Right renal cortex interstitium (tissue), 3 donors: Measurements from ENCODE around the gene SHISA9. TPM values are rescaled to one million over a fixed set of nuclear protein-coding genes. Genes with fewer than 3 reads are reported as not detected.
"Not testable (repeated sequence)": the region's sequence is repeated elsewhere in the genome, so short reads cannot be mapped to it uniquely, and the experiment has no call there.

Source experiments
- DNase-seq, 3 donors: peaks; one replicate each; pipeline ENCODE4 v3.0.0-alpha.2; 2013; ENCODE audit warnings: low read depth in 3 of 3, low spot score in 2 of 3
- polyA plus RNA-seq, 3 donors: library from polyadenylated mRNA; unstranded; fragments of 120-200 nt; gene quantifications; one replicate each; pipeline ENCODE4 v1.2.1, GENCODE V29; 2013; ENCODE audit not compliant: insufficient read length in 3 of 3

SHISA9 gene
- polyA plus RNA-seq: 1 to 10 TPM; 3.5 to 5.4 (median 4.6) TPM

DNA sequence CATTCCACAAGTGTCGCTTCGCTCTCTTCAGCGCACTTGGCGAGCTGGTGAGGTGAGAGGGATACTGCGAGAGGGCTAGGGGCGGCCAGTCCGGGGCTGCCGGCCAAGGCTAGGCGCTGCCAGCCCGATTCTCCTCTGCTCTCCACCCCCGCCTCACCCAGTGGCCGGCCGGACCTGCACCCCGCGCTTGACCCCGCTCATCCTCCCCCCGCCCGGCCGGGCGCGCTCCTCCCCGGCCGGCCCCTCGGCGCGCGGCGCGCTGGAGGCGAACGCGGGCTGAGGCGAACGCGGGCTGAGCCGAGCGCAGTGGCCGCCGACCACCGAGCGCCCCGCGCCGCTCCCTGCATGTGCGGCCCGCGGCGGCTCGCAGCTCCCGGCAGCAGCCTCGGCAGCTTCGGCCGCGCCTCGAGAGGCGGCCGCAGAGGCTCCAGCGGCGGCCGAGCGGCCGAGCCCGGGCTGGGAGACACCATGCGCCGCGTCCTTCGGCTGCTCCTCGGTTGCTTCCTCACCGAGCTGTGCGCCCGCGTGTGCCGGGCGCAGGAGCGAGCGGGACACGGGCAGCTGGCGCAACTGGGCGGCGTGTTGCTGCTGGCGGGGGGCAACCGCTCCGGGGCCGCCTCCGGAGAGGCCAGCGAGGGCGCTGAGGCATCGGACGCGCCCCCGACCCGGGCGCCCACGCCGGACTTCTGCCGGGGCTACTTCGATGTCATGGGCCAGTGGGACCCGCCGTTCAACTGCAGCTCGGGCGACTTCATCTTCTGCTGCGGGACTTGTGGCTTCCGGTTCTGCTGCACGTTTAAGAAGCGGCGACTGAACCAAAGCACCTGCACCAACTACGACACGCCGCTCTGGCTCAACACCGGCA lies at the start of gene SHISA9:
TSS of gene SHISA9 (plus strand) at position 2 of the 865 bp plus-strand sequence.
- DNase-seq: no peak

DNA sequence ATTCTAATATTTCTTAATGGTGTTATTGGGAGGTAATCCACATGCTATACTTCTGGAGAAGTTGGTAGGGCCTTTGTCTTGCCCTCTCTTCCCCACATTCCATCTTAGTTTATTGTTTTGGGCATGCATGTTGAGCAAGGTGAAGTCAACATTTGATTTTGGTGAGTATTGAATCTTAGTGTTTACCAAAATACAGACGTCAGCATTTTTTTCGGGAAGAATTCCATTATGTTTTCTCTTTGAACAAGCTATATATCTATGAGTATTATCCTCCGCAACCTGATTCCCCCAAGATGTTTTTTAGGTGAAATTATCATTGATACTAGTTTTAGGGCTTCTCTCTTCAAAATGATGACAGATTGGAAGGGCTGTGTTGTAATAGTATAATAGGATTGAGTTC lies 47.4 kb upstream of the SHISA9 start:
- DNase-seq: no peak

DNA sequence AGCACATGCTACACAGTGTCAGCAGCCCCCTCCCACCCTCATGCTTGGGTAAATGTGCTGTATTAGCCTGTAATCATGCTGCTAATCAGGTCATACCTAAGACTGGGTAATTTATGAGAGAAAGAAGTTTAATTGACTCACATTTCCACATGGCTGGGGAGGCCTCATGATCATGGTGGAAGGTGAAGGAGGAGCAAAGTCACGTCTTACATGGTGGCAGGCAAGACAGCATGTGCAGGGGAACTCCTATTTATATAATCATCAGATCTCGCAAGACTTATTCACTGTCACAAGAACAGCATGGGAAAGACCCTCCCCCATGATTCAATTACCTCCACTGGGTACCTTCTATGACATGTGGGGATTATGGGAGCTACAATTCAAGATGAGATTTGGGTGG lies 44.0 kb upstream of the SHISA9 start:
- DNase-seq: not testable (repeated sequence)

DNA sequence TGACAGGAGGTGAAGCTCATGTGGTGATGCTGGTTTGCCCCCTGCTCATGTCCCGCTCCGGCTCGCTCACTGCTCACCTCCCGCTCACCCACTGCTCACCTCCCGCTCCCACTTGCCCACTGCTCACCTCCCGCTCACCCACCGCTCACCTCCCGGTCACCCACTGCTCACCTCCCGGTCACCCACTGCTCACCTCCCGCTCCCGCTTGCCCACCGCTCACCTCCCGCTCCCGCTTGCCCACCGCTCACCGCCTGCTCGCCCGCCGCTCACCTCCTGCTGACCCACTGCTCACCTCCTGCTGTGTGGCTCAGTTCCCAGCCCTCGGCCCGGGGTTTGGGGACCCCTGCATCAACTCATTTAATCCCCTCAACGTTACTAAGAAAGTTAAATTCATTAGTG lies 39.1 kb upstream of the SHISA9 start:
- no peak for DNase-seq

DNA sequence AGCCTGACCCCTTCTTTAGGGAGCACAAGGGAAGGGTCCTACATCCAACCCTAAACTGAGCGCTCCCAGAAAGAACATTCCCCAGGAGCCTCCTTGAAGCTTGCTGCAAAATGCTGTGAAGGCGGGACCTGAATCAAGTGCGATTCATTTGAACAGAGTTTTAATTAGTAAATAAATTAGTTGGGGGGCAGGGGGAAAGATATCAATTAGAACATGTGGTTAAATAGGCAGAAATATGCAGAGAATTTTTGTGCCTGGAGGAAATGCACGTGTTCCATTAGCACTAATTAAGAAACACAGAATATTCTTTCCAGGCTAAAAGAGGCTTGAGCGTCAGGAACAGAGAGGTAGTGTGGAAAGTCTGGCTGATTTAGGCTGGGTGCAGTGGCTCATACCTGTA lies 38.5 kb upstream of the SHISA9 start:
- DNase-seq: no peak

DNA sequence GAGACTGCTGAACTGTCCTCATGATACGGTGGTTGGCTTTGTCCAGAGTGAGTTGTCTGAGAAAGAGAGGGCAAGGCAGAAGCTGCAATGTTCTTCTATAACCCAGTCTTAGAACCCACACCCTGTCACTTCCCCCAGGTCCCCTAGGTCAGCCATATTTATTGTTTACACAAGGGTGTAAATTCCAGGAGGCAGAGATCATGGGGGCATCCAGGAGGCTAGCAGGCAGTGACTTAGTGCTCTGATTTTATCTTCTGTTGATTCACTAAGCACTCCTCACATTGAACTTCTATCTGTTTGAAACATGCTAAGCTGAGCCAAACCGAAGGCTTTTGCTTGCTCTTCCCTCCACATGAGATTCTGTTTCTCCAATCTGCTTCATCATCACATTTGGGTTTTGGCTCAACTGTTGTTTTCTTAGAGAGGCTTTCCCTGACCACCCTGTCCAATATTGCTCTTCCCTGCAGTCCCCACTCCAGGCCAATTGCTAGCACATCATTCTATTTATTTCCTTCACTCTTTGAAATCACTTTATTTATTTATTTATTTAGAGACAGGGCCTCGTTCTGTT lies 34.3 kb upstream of the SHISA9 start:
- no peak for DNase-seq

DNA sequence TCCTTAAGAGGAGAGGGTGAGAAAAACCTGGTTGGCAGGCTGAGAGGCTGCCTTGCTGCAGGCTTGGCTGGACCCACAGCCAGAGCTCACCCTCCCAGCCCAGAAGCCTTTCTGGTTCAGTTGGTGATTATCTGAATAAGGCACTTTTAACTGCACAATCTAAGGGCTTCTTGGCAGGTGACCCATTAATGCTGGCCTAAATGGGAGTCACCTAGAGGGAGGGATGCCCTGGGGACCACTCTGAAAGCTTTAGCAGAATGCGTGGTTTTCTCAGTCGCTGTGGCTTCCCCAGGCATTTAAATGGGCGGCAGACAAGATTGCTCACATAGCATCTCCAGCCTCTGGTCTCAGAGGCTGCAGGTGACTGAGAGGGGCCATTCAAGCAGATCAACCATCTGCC lies 33.2 kb upstream of the SHISA9 start:
- no peak for DNase-seq

DNA sequence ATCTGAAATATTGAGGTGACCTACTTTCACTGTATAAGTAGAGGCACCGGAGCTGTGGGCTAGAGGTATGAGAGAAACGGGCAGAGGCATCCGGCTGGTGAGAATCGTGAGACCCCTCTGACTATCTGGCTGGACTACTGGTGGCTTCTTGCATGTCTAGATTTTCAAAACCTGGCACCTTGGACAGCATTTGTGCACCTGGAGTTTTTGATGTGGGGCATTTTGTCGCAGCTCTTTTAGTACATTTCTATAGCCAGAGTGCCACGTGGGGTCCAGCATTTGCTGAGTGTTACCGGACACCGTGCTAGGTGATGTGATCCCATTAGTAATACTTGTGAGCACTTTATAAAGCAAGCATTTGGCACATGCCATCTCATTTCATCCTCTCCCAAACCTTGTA lies 32.6 kb upstream of the SHISA9 start:
- no peak for DNase-seq

DNA sequence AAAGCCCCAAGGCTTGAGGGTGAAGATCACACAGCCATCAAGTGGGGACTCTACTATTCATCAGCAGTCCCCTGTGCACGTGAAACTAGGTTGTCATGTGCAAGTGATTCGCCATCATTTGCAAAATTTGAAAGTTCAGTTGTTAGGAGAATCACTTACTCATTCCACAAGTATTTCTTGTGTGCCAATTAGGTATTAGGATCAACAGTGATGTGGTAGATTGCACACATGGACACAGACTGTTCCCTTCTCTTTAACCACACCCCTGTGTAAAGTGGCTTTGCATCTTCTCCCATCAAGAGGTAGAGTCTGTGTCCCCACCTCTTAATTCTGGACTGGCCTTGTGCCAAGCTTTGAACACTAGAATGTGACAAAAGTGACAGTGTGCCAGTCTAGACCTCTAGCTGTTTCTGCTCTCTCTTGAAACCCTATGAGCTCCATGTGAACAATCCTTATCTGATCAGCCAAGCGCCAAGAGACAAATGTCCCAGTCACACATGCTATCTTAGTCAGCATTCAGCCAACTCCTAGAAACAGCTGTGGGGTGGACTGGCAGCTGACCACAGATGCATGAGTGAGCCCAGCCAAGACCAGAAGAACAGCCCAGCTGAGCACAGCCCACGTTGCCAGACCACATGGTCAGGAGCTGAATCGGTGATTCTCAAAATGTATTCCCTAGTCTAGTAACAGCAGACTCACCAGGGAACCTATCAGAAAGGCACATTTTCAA lies 31.5 kb upstream of the SHISA9 start:
- DNase-seq: no peak

DNA sequence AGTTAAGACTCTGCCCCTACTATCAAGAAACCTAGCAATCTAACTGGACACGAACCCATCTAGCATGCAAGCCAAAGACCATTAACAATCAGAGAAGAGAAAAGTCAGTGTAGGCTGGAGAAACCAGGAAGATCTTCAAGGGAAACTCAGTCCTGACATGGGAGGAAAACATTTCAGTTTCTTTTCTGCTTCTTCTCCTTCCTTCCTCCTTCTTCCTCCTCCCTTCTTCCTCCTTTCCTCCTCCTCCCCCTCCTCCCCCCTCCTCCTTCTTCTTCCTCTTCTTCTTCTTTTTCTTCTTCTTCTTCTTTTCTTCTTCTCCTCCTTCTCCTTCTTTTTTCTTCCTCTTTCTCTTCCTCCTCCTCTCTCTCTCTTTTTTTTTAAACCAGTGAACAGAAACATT lies 29.6 kb upstream of the SHISA9 start:
- DNase-seq: no peak

DNA sequence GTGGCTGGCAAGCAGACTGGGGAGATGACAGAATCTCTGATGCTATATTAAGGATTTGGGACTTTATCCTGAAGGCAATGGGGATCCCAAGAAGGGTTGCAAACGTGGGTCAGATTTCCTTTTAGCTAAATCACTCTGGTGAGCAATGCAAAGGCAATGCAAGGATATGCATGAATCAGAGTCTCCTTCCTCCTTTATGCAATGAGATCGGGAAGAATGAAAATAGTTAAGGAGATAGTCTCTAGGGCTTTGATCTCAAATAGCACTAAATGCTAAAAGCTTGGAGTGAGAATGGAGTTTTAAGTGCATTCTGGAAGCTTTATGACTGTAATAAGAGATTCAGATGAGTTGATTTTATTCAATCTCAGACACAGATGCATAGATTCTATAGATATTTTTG lies 27.2 kb upstream of the SHISA9 start:
- no peak for DNase-seq

DNA sequence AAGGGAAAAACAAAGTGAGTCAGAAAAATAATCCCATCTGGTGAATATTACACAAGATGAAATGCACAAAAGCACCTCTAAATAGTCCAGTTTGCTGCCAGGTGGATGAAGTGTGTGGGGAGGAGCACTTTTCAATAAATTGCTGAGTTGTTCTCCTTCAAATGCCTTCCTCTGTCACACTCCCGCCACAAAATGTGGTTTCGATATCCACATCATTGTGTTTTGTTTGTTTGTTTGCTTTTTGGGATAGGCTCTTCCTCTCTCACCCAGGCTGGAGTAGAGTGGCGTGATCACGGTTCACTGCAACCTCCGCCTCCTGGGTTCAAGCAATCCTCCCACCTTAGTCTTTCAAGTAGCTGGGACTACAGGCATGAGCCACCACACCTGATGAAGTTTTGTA lies 24.6 kb upstream of the SHISA9 start:
- DNase-seq: no peak

DNA sequence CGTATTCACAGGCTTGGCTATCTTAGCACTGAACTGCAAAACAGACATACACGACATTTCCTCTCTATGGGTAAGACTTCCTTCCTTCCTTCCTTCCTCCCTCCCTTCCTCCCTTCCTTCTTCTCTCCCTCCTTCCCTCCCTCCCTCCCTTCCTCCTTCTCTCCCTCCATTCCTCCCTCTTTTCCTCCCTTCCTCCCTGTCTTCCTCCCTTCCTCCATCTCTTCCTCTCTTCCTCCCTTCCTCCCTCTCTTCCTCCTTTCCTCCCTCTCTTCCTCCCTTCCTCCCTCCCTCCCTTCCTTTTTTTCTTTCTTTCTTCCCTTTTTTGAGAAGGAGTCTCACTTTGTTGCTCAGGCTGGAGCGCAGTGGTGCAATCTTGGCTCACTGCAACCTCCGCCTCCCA lies 22.4 kb upstream of the SHISA9 start:
- DNase-seq: no peak

DNA sequence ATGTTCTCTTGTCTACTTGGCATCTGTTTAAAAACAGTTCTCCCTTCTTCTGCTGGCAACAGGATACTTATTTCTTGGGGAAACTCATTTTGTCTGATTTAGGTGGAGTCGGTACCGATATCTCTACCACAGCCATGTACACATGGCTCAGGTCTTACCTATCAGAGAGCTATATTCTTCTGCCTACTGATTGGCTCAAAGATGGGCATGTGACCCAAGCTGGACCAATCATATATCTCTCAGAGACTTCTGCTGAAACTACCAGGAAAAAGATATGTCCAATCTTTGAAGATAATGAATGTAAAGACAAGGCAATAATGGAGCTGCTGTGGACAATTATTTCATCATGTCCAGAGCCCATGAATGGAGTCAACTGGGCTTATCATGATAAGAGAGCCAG lies 21.6 kb upstream of the SHISA9 start:
- no peak for DNase-seq

DNA sequence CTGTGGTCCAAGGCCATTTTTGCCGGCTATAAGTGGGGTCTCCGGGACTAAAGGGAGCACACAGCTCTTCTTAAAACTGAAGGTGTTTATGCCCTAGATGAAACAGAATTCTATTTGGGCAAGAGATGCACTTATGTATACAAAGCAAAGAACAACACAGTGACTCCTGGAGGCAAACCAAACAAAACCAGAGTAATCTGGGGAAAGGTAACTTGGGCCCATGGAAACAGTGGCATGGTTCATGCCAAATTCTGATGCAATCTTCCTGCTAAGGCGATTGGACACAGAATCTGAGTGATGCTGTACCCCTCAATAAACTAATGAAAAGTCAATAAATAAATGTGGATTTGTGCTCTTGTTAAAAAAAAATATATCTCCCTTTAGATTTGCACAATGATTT lies 20.2 kb upstream of the SHISA9 start:
- no peak for DNase-seq

DNA sequence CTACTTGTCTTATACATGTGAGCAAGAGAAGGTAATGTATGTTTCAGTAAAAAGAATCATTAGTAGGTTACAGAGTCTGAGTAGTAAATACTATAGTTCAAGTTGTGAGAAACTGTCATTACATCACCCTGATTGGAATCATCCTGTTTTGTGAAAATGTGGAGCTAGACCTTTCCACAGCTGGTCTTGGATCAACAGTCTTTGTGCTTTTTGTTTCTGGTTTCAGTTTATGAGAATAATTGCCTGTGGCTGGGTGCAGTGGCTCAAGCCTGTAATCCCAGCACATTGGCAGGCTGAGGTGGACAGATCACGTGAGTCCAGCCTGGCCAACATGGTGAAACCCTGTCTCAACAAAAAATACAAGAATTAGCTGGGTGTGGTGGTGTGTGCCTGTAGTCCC lies 19.7 kb upstream of the SHISA9 start:
- no peak for DNase-seq

DNA sequence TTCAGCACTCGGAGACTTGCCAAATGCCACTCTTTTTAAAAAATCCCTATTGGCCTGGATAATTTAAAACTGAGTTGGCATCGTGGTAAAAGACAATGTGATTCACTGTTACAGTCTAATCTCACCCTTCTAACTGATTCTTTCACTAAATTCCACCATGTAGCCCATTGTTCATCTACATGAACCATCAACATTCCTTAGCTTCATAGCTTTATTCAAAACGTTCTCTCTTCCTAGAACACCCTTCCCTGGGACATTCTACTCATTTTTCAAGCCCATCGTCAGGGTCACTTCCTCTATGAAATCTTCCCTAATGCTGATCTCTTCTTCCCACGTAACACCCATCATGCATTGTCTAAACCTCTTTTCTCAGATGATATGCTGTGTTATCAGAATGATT lies 15.7 kb upstream of the SHISA9 start:
- no peak for DNase-seq

DNA sequence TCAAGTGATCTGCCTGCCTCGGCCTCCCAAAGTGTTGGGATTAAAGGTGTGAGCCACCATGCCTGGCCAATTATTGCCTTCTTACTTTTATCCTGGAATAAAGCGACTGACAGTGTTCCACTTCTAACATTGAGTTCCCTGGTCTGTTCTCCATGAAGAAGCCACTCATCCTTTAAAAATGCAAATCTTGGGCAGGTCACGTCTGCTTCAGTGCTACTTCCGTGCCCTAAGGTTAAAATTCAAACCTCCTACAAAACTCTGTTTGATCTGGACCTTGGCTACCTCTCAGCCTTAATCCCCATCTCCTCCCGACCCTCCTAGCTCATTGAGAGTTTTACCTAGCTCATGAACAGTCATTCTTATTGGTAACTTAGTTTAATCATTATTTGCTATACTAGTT lies 9.6 kb upstream of the SHISA9 start:
- DNase-seq: no peak

DNA sequence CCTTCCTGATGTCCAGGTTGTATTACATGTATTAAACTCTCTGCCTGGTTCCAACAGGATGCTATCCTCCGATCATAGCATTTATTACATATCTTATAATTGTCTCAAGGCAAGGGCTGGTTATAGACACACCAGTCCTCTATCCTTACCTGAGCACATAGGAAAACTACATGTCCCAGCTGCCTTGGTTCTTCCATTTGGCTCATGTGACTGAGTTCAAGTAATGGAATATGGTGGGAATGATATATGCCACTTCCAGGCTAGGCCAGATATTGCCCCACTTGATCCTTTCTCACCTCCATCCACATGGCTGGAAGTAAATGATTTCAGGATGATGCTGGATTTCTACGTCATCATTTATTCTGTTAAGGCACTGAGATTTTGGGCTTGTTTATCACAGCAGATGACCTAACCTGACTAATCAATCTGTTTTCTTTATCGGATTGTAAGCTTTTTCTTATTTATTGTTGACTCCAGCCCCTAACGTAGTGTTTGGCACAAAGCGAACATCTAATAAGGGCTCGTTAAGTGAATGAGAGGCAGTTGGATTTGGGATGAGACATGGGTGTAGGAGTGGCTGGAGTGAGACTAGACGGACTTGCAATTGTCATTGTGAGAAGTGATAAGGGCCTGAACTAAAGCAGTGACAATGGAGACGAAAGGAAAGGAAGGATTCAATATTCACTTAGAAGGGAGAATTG lies 8.2 kb upstream of the SHISA9 start:
- DNase-seq: no peak

DNA sequence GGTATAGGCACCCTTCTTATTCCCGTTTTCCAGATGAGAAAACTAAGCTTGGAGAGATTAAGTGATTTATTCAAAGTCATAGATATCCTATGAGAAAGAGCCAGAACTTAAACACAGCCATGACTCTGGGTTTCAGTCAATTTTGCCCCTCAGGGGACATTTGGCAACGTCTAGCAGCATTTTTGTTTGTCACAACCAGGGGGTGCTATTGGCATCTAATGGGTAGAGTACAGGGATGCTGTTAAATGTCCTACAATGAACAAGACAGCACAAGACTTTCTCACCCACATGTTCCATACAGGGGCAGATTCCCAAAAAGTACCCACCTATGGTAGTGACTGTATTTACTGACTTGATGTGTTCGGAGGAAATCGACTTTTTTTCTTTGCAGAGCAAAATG lies 4.8 kb upstream of the SHISA9 start:
- DNase-seq: no peak

DNA sequence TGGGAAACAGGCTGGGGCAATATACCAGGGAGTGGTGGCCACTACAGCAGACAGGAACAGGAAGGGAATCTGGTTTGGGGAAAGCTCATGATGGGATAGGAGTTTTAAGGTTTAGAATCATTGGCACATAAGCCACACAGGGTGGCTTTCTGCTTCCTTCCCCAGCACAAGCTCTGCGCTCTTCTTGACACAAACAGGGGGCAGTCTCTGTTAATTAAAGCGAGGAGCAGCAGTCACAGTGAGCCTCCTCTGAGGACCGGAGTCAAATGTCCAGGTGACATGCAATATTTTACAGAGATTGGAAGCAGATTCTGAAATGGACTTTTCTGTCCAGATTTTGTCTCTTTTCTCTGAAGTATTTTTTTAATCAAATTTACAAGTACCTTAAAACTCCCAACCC lies 2.8 kb upstream of the SHISA9 start:
- DNase-seq: no peak
